MM.1S (cell line): Measurements from ENCODE around the gene PLA2G4B.

Source experiments
- EZH2 ChIP-seq: fragments of 300-600 bp; sonication (generic); optimal IDR thresholded peaks from 2 replicates; pipeline ENCODE3; 2017; ENCODE audit warnings: low read depth, mild to moderate bottlenecking, antibody characterized with exemption, low read length, mixed read lengths
- TF ChIP-seq, protein P1 (sequence below): fragments of 300-600 bp; sonication (generic); IDR thresholded peaks from 2 replicates; pipeline ENCODE4 v1.5.1; 2016; ENCODE audit warnings: antibody characterized with exemption, low read length, mixed read lengths

DNA sequence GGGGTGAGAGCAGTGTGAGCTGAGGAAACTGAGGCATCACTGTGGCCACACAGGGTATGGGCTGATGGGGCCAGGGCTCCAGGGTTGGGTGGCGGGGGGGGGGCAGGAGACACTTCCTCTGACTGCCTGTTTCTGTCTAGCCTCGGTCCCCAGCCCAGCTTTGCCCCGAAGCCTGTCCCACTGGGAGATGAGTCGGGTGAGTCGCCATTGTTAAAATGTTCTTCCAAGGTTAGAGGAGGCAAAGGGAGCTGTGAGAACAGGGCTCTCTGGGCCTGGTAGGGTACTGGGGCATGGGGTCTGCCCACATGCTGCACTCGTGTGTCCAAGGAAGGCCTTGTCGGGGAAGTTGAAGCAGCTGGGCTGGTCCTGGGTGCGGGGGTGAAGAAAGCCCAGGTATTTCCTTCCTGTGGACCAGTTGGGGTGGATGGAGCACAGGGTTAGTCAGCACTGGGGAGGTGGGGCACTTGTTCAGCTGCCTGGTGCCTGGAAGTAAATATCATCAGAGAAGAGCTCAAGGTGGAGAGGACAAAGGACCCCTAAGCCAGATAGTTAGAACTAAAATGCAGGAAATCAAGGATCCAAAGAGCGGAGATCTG, 19.1 kb upstream of the PLA2G4B start:
- TF ChIP-seq EZH2, result no peak
- TF ChIP-seq, protein P1, sequence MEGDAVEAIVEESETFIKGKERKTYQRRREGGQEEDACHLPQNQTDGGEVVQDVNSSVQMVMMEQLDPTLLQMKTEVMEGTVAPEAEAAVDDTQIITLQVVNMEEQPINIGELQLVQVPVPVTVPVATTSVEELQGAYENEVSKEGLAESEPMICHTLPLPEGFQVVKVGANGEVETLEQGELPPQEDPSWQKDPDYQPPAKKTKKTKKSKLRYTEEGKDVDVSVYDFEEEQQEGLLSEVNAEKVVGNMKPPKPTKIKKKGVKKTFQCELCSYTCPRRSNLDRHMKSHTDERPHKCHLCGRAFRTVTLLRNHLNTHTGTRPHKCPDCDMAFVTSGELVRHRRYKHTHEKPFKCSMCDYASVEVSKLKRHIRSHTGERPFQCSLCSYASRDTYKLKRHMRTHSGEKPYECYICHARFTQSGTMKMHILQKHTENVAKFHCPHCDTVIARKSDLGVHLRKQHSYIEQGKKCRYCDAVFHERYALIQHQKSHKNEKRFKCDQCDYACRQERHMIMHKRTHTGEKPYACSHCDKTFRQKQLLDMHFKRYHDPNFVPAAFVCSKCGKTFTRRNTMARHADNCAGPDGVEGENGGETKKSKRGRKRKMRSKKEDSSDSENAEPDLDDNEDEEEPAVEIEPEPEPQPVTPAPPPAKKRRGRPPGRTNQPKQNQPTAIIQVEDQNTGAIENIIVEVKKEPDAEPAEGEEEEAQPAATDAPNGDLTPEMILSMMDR, result no peak
